Activated gamma-delta T cell treated with anti-CD3 and anti-CD28 coated beads, Interleukin-2, amount 50 U/mL, for 16 hours (primary cell): Measurements from ENCODE around the gene ARHGAP19.
A peak's percentile ranks its signal among the peaks of the same experiment; 100 is the strongest.

Experiments used
- DNase-seq: peaks from one replicate; pipeline ENCODE4 v3.0.0-alpha.2; 2020; ENCODE audit warnings: low read depth

The ARHGAP19 gene, protein sequence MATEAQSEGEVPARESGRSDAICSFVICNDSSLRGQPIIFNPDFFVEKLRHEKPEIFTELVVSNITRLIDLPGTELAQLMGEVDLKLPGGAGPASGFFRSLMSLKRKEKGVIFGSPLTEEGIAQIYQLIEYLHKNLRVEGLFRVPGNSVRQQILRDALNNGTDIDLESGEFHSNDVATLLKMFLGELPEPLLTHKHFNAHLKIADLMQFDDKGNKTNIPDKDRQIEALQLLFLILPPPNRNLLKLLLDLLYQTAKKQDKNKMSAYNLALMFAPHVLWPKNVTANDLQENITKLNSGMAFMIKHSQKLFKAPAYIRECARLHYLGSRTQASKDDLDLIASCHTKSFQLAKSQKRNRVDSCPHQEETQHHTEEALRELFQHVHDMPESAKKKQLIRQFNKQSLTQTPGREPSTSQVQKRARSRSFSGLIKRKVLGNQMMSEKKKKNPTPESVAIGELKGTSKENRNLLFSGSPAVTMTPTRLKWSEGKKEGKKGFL

GRCh38 chr10:97292097-97292861, at the start of gene ARHGAP19:
TSS of gene ARHGAP19 (minus strand) at chr10:97292637. CDS start at chr10:97292627, 10 bp downstream.
- peak; percentile 89 for DNase-seq

DNA sequence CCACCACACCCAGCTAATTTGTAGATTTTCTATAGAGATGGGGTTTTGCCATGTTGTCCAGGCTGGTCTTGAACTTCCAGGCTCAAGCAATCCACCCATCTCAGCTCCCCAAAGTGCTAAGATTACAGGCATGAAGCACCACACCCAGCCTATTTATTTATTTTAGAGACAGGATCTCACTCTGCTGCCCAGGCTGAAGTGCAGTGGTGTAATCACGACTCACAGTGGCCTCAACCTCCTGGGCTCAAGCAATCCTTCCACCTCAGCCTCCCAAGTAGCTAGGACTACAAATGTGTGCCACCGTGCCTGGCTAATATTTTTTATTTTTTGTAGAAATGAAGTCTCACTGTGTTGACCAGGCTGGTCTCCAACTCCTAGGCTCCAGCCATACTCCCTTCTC, 49.0 kb upstream of the ARHGAP19 start:
- DNase-seq, result no peak

DNA sequence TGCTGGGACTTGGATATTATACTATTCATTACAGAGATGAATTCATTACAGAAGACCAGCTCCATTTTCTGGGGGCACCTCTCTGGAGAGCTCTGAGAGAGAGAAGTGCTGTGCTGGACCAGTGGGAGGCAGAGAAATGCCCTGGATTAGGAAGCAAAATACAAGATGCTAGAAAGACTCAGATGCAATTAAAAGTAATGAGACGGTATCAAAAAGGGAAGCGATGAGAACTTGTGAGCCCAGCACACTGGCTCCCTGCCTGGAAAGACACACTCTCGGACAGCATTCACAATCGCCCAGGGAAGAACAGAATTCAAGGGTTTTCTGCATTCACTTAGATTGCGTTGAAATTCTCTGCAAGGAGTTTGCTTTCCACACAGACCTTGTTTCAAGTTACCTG, 45.6 kb upstream of the ARHGAP19 start:
- DNase-seq, result no peak

GRCh38 chr10:97336942-97337831, 44.8 kb upstream of the ARHGAP19 start:
- no peak for DNase-seq

GRCh38 chr10:97336446-97336845, 44.0 kb upstream of the ARHGAP19 start:
- no peak for DNase-seq

DNA sequence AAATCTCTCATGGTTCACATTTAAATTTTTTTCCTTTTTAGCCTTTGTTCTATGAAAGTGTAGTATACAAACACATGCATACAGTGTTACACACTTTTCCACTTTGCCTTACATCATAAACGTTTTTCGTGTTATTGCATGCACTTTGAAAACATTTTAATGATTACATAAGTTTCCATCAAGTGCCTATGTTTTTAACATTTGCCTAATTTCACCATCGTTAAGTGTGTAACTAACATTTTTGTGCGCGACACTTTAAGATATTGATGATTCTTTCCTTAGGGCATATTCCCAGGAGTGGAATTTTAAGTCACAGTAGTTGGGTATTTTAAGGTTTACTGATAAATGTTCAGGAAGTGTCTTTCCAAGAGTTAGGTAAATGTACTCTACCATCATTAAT, 43.6 kb upstream of the ARHGAP19 start:
- no peak for DNase-seq

GRCh38 chr10:97335188-97335619, 42.8 kb upstream of the ARHGAP19 start:
- no peak for DNase-seq

DNA sequence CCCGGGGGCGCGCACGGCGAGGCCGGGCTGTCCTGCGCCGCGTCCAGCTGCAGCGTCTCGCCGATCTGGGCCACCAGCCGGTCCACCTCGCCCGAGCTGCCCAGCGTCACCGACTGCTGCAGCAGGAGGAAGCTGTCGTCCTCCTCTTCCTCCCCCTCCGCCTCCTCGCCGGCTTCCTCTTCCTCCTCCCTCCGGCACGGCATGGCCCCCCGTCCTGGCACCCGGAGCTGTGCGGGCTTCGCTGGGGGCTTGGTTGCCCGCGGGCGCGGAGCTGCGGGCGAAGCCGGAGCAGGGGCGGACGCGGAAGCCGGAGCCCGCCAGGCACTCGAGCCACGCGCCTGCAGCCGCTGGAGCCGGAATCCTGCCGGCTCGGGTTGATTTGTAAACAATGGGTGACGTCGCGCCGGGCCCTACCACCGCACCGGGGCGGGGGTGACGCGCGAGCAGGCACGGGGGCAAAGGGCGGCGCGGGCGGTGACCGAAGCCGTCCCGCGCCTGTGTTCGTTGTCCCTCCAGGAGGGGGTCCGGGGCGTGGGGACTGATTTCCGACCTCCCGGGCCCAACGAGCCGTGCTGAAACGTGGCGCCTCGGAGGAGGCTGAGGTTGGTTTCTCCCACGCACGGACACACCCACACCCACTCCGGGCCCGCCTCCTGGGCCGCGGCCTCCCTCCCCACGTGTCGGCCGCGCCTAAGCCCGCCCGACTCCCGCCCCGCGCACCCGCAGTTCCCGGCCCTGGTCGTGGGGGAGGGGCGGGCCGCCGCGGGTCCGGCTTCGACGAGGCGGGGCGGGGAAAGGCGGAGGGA, 42.1 kb upstream of the ARHGAP19 start, which contains the start of gene FRAT2:
FRAT2 (minus strand) TSS at position 360 of the 806 bp plus-strand sequence; CDS start at position 203, 157 bp downstream.
- DNase-seq, result peak; percentile 75

- no peak for DNase-seq
Measured at GRCh38 chr10:97333601-97334369, 41.3 kb upstream of the ARHGAP19 start.

DNA sequence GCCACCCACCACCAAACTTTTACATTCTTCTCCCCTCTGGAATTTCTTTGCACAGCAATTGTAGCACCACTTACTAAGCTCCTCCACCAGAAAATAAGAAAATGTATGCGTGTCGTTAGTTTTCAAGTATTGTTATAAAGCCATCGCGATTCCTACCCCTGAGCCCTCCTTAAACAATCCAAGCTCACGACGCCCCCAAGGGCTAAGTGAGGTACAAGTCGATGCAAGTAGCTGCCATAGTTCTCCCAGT, 40.8 kb upstream of the ARHGAP19 start:
- DNase-seq, result no peak

- DNase-seq, result no peak
Measured at GRCh38 chr10:97332591-97333350, 40.3 kb upstream of the ARHGAP19 start.

- DNase-seq, result no peak
Measured at GRCh38 chr10:97331153-97331703, 38.8 kb upstream of the ARHGAP19 start.

GRCh38 chr10:97329766-97330165, 37.3 kb upstream of the ARHGAP19 start:
- no peak for DNase-seq

DNA sequence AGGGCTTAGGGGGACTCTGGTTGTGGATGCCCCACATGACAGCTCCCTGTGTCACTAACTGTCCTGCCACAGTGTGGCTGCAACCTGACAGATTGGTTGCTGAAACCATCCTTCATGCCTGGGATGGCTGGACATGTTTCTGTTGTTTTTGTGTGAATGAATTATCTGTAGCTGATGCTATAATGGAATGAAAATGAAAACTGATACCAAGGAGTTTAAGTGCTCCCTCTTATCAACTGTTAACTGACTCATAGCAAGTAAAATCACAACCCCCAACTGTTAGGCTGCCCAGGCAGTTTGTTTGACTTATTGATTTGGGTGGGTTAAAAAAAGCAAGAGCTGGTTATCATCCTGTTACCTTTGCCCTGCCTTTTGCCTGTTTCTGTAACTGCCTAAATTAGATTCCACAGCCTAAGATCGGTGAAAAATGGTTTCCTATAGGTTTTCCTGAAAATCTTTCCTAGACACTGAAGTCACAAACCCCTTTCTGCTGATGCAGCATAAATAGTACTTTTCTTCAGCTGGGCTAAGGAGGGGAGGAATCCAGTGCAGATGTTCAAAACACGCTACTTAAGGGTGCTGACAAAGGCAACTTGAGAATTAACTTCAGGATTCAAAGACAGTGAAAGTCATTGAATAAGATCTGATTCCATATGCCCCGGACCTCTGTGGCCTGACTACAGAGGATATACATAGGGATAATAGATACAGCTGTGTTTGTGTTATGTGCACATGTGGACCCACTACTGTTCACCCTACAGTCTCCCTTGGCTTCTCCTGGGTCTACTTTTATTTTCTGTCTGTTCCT, 36.4 kb upstream of the ARHGAP19 start:
- DNase-seq, result no peak

- no peak for DNase-seq
Measured at GRCh38 chr10:97327348-97328294, 35.2 kb upstream of the ARHGAP19 start.

DNA sequence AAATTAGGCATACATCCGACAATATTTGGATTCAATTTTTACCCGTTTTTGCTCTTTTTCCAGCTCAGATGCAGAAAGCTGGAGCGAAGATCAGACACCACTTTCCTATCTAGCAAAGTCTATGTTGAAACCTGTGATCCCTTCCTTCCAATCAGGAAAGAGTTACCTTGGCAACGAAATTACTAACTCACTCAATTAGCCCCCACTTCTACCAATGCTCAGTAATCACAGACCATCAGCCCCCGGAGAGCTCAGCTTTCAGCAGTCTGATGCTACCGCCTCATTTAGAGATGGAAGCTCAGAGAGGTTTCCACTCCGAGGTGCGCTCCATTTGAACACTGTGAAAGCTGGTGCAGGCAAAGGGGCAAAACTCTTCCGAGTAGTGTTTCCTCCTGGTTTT, 33.3 kb upstream of the ARHGAP19 start:
- no peak for DNase-seq

DNA sequence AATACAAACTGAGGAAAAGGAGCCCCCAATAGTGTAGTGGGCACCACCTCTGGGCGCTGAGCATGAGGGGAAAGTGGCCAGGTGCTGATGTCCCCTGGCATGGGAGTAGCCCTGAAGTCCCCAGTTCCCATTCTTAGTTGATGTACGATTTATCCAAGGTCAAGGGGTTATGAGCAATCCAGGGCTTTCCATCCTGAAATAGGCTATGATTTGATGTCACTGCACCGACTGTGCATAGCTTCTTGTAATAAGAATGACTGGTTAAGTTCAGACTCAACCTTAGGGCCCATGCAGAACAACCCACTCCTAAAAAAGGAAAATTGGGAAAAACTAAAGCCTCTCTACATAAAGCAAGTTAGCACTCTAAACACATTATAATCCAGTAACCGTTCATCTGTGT, 31.1 kb upstream of the ARHGAP19 start:
- no peak for DNase-seq

DNA sequence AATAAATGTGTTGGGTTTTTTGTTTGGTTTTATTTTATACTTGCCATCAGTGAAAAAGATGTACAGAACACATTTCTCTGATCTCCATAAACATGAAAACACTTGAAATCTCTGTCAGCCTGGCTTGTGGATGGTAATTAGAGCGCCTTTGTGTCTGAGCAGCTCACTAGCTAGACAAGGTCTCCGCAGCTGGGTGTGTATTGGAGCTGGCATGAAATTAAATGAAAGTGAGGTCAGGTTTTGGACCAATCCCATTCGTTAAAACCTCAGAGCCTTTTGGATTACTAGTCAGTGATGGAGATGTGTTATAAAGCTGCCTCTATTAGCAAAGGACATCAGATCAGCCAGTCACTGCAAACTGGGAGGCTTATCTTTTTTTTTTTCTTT, 29.4 kb upstream of the ARHGAP19 start:
- DNase-seq, result no peak
